Measurements from ENCODE around the gene MSH4. TPM values are rescaled to one million over a fixed set of nuclear protein-coding genes. Genes with fewer than 3 reads are reported as not detected.
"Not testable (repeated sequence)": the region's sequence is repeated elsewhere in the genome, so short reads cannot be mapped to it uniquely, and the experiment has no call there.

MSH4 gene
- total and polyA plus RNA-seq, 2 donors = 0.19 to 0.89 TPM

- H3K27ac ChIP-seq (ENCODE audit: low read depth in 1 of 2, low read length in 1 of 2) = no peak overlapping the region
- H3K4me3 ChIP-seq (ENCODE audit: low read length in 2 of 2) = no peak overlapping the region
- peaks cover 11 to 13% of the 10 kb centered on the region in 2 donors for H3K4me1 ChIP-seq (ENCODE audit: control insufficient read depth in 2 of 2, insufficient read depth in 2 of 2, low read length in 2 of 2)
- no peaks in the 10 kb centered on the region for H3K27me3 ChIP-seq (ENCODE audit: control insufficient read depth in 2 of 2, insufficient read depth in 1 of 2, low read length in 1 of 2)
- H3K9me3 ChIP-seq (ENCODE audit: control insufficient read depth in 2 of 2, insufficient read depth in 1 of 2, low read length in 1 of 2) = no peaks in the 10 kb centered on the region
- WGBS = 79% methylated on average over 1 of the region's 1 CpG
- peaks cover 24 to 70% of the 10 kb centered on the region in 2 donors for H3K36me3 ChIP-seq (ENCODE audit: control insufficient read depth in 2 of 2, insufficient read depth in 2 of 2, low read length in 1 of 2)
- DNase-seq (ENCODE audit: low read depth in 6 of 9, low spot score in 9 of 9) = no peak
These were observed 5.7 kb upstream of the MSH4 start for GRCh38 chr1:75791022-75791421.

DNA sequence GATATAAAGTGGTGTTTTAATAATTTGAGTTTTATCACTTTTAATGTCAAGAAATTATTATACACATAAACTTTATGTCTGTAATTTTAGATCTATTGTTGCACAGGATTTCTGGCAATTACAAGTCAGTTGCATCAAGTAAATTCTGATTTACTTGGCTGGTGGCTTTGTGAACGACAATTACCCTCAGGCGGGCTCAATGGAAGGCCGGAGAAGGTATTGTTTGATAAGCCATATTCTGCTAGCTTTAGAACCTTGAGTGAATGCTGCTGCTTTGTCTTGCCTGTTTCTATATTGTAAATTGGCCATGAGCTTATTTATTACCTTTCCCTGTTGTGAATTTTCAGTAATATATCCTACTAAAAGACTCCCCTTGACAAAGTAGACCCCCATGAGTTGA, 4.6 kb upstream of the MSH4 start:
- Histone ChIP-seq H3K9me3 (ENCODE audit: control insufficient read depth in 2 of 2, insufficient read depth in 1 of 2, low read length in 1 of 2) (no peaks in the 10 kb centered on the region), H3K4me3 (ENCODE audit: low read length in 2 of 2) (no peak overlapping the region), H3K27me3 (ENCODE audit: control insufficient read depth in 2 of 2, insufficient read depth in 1 of 2, low read length in 1 of 2) (no peaks in the 10 kb centered on the region), H3K27ac (ENCODE audit: low read depth in 1 of 2, low read length in 1 of 2) (no peak overlapping the region), H3K36me3 (ENCODE audit: control insufficient read depth in 2 of 2, insufficient read depth in 2 of 2, low read length in 1 of 2) (peaks cover 29 to 80% of the 10 kb centered on the region in 2 donors), H3K4me1 (ENCODE audit: control insufficient read depth in 2 of 2, insufficient read depth in 2 of 2, low read length in 2 of 2) (peaks cover 11 to 13% of the 10 kb centered on the region in 2 donors)
- WGBS = 97% methylated on average over 3 of the region's 3 CpGs
- DNase-seq (ENCODE audit: low read depth in 6 of 9, low spot score in 9 of 9) = no peak

DNA sequence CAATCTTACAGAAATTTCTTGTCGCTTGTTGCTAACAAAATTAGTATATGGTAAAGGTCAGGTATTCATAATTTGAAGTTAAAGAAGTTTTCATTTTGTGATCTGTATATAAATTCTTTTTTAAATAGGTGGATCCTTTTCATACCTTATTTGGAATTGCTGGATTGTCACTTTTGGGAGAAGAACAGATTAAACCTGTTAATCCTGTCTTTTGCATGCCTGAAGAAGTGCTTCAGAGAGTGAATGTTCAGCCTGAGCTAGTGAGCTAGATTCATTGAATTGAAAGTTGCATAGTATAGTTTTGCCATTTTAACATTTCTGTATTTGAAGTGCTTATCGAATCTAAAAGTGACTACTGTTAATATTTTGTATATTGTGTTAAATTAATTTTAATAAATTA, 2.3 kb upstream of the MSH4 start:
- Histone ChIP-seq H3K27me3 (ENCODE audit: control insufficient read depth in 2 of 2, insufficient read depth in 1 of 2, low read length in 1 of 2) (no peaks in the 10 kb centered on the region), H3K4me1 (ENCODE audit: control insufficient read depth in 2 of 2, insufficient read depth in 2 of 2, low read length in 2 of 2) (peaks cover 0 to 8% of the 10 kb centered on the region in 2 donors), H3K36me3 (ENCODE audit: control insufficient read depth in 2 of 2, insufficient read depth in 2 of 2, low read length in 1 of 2) (peaks cover 34 to 84% of the 10 kb centered on the region in 2 donors), H3K9me3 (ENCODE audit: control insufficient read depth in 2 of 2, insufficient read depth in 1 of 2, low read length in 1 of 2) (no peaks in the 10 kb centered on the region), H3K27ac (ENCODE audit: low read depth in 1 of 2, low read length in 1 of 2) (no peak overlapping the region), H3K4me3 (ENCODE audit: low read length in 2 of 2) (no peak overlapping the region)
- no peak for DNase-seq (ENCODE audit: low read depth in 6 of 9, low spot score in 9 of 9)
- WGBS = 97% methylated on average over 2 of the region's 2 CpGs

- Histone ChIP-seq H3K36me3 (ENCODE audit: control insufficient read depth in 2 of 2, insufficient read depth in 2 of 2, low read length in 1 of 2) (peaks cover 31 to 73% of the 10 kb centered on the region in 2 donors), H3K4me1 (ENCODE audit: control insufficient read depth in 2 of 2, insufficient read depth in 2 of 2, low read length in 2 of 2) (peaks cover 0 to 3% of the 10 kb centered on the region in 2 donors)
These were observed 934 bp upstream of the MSH4 start for GRCh38 chr1:75795703-75796193.

DNA sequence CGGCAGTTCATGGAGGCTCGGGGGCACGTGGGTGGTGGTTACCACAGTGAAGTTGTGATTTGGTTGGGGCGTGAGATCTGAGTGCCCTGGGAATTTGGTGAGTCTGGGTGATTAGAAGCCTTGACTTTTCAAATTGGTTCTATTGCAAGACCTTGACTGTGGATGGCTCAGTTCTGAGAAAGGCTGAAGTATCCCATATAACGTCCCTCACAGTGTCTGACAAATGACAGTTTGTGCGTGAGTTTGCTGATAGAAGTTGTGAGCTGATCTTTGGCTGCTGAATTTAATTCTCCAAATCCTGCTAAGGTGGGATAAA, 549 bp downstream of the MSH4 start:
- Histone ChIP-seq H3K4me1 (ENCODE audit: control insufficient read depth in 2 of 2, insufficient read depth in 2 of 2, low read length in 2 of 2) (peaks cover 0 to 3% of the 10 kb centered on the region in 2 donors), H3K36me3 (ENCODE audit: control insufficient read depth in 2 of 2, insufficient read depth in 2 of 2, low read length in 1 of 2) (peaks cover 28 to 59% of the 10 kb centered on the region in 2 donors), H3K27me3 (ENCODE audit: control insufficient read depth in 2 of 2, insufficient read depth in 1 of 2, low read length in 1 of 2) (no peaks in the 10 kb centered on the region), H3K4me3 (ENCODE audit: low read length in 2 of 2) (no peak overlapping the region), H3K27ac (ENCODE audit: low read depth in 1 of 2, low read length in 1 of 2) (no peak overlapping the region), H3K9me3 (ENCODE audit: control insufficient read depth in 2 of 2, insufficient read depth in 1 of 2, low read length in 1 of 2) (no peaks in the 10 kb centered on the region)
- WGBS = 95% methylated on average over 6 of the region's 6 CpGs
- DNase-seq (ENCODE audit: low read depth in 6 of 9, low spot score in 9 of 9) = no peak

More at GRCh38 chr1:75795703-75796193, 934 bp upstream of the MSH4 start:
- Histone ChIP-seq H3K27ac (ENCODE audit: low read depth in 1 of 2, low read length in 1 of 2) (no peak overlapping the region), H3K9me3 (ENCODE audit: control insufficient read depth in 2 of 2, insufficient read depth in 1 of 2, low read length in 1 of 2) (no peaks in the 10 kb centered on the region), H3K27me3 (ENCODE audit: control insufficient read depth in 2 of 2, insufficient read depth in 1 of 2, low read length in 1 of 2) (no peaks in the 10 kb centered on the region), H3K4me3 (ENCODE audit: low read length in 2 of 2) (no peak overlapping the region)
- WGBS = 98% methylated on average over 4 of the region's 4 CpGs
- no peak for DNase-seq (ENCODE audit: low read depth in 6 of 9, low spot score in 9 of 9)

DNA sequence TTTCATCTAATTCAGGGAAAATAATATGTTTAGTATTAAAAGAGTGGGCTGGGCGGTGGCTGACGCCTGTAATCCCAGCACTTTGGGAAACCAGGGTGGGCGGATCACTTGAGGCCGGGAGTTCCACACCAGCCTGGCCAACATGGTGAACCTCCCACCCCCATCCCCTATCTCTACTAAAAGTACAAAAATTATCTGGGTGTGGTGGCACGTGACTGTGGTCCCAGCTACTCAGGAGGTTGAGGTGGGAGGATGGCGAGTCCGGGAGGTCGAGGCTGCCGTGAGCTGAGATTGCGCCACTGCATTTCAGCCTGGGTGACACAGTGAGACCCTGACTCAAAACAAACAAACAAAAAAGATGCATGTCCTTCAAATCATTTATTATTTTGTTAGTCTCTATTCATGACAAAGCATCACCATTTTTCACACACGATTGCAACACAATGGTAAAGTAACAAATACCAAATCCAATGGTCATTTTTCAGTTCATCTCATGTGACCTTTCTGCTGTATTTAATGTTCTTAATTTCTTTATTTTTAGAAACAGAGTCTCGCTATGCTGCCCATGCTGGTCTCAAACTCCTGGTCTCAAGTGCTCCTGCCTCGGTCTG, 1.0 kb downstream of the MSH4 start:
- no peak overlapping the region for H3K4me3 ChIP-seq (ENCODE audit: low read length in 2 of 2)
- peaks cover 0 to 3% of the 10 kb centered on the region in 2 donors for H3K4me1 ChIP-seq (ENCODE audit: control insufficient read depth in 2 of 2, insufficient read depth in 2 of 2, low read length in 2 of 2)
- H3K9me3 ChIP-seq (ENCODE audit: control insufficient read depth in 2 of 2, insufficient read depth in 1 of 2, low read length in 1 of 2) = no peaks in the 10 kb centered on the region
- H3K27me3 ChIP-seq (ENCODE audit: control insufficient read depth in 2 of 2, insufficient read depth in 1 of 2, low read length in 1 of 2) = no peaks in the 10 kb centered on the region
- WGBS = 98% methylated on average over 13 of the region's 13 CpGs
- DNase-seq (ENCODE audit: low read depth in 6 of 9, low spot score in 9 of 9) = no peak
- H3K27ac ChIP-seq (ENCODE audit: low read depth in 1 of 2, low read length in 1 of 2) = no peak overlapping the region
- H3K36me3 ChIP-seq (ENCODE audit: control insufficient read depth in 2 of 2, insufficient read depth in 2 of 2, low read length in 1 of 2) = peaks cover 27 to 56% of the 10 kb centered on the region in 2 donors

DNA sequence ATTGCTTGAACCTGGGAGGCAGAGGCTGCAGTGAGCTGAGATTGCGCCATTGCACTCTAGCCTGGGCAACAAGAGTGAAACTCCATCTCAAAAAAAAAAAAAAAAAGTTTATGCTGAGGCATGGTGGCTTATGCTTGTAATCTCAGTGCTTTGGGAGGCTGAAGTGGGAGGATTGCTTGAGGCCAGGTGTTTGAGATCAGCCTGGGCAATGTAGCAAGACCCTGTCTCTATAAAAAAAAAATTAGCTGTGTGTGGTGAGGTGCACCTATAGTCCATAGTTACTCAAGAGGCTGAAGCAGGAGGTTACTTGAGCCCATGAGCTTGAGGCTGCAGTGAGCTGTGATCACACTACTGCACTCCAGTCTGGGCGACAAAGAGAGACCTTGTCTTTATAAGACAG, 4.8 kb downstream of the MSH4 start:
- not testable (repeated sequence) for H3K9me3 ChIP-seq (ENCODE audit: control insufficient read depth in 2 of 2, insufficient read depth in 1 of 2, low read length in 1 of 2); H3K27me3 ChIP-seq (ENCODE audit: control insufficient read depth in 2 of 2, insufficient read depth in 1 of 2, low read length in 1 of 2); DNase-seq (ENCODE audit: low read depth in 6 of 9, low spot score in 9 of 9); H3K27ac ChIP-seq (ENCODE audit: low read depth in 1 of 2, low read length in 1 of 2); H3K4me1 ChIP-seq (ENCODE audit: control insufficient read depth in 2 of 2, insufficient read depth in 2 of 2, low read length in 2 of 2); H3K4me3 ChIP-seq (ENCODE audit: low read length in 2 of 2)
- H3K36me3 ChIP-seq (ENCODE audit: control insufficient read depth in 2 of 2, insufficient read depth in 2 of 2, low read length in 1 of 2) = peaks cover 11 to 18% of the 10 kb centered on the region in 2 donors
- 76% methylated on average over 2 of the region's 2 CpGs for WGBS

GRCh38 chr1:75808921-75809320, 12.2 kb downstream of the MSH4 start:
- Histone ChIP-seq H3K27ac (ENCODE audit: low read depth in 1 of 2, low read length in 1 of 2) (no peak overlapping the region), H3K36me3 (ENCODE audit: control insufficient read depth in 2 of 2, insufficient read depth in 2 of 2, low read length in 1 of 2) (no peaks in the 10 kb centered on the region), H3K9me3 (ENCODE audit: control insufficient read depth in 2 of 2, insufficient read depth in 1 of 2, low read length in 1 of 2) (no peaks in the 10 kb centered on the region), H3K4me3 (ENCODE audit: low read length in 2 of 2) (no peak overlapping the region), H3K27me3 (ENCODE audit: control insufficient read depth in 2 of 2, insufficient read depth in 1 of 2, low read length in 1 of 2) (no peaks in the 10 kb centered on the region), H3K4me1 (ENCODE audit: control insufficient read depth in 2 of 2, insufficient read depth in 2 of 2, low read length in 2 of 2) (no peaks in the 10 kb centered on the region)
- no peak for DNase-seq (ENCODE audit: low read depth in 6 of 9, low spot score in 9 of 9)
- WGBS = 98% methylated on average over 4 of the region's 4 CpGs

- not testable (repeated sequence) for H3K36me3 ChIP-seq (ENCODE audit: control insufficient read depth in 2 of 2, insufficient read depth in 2 of 2, low read length in 1 of 2); H3K4me1 ChIP-seq (ENCODE audit: control insufficient read depth in 2 of 2, insufficient read depth in 2 of 2, low read length in 2 of 2); DNase-seq (ENCODE audit: low read depth in 6 of 9, low spot score in 9 of 9); H3K4me3 ChIP-seq (ENCODE audit: low read length in 2 of 2); H3K9me3 ChIP-seq (ENCODE audit: control insufficient read depth in 2 of 2, insufficient read depth in 1 of 2, low read length in 1 of 2); H3K27me3 ChIP-seq (ENCODE audit: control insufficient read depth in 2 of 2, insufficient read depth in 1 of 2, low read length in 1 of 2); H3K27ac ChIP-seq (ENCODE audit: low read depth in 1 of 2, low read length in 1 of 2)
- 95% methylated on average over 3 of the region's 3 CpGs for WGBS
These were observed 13.4 kb downstream of the MSH4 start for GRCh38 chr1:75810113-75810512.

Measured in thymus (tissue), 11 donors.